Neural progenitor cell (in vitro differentiated cells): ENCODE results near the gene DUSP23. TPM values are rescaled to one million over a fixed set of nuclear protein-coding genes. Genes with fewer than 3 reads are reported as not detected.

ENCODE experiments used
- DNase-seq: peaks from one replicate; pipeline ENCODE4 v3.0.0-alpha.2; 2016; ENCODE audit warnings: low spot score
- H2AFZ ChIP-seq: fragments of 200-600 bp; sonication (generic); replicated peaks from 2 replicates; pipeline ENCODE4 v1.6.1; 2016; ENCODE audit warnings: antibody characterized with exemption
- H3F3A ChIP-seq: fragments of 200-600 bp; sonication (generic); 2 replicates; pipeline ENCODE4 v1.6.1; 2016; ENCODE audit warnings: antibody characterized with exemption, low read depth
- H3K27ac ChIP-seq: fragments of 200-600 bp; sonication (generic); 2 replicates; pipeline ENCODE4 v1.5.1; 2016; ENCODE audit warnings: mild to moderate bottlenecking
- H3K27me3 ChIP-seq: fragments of 200-600 bp; sonication (generic); 2 replicates; pipeline ENCODE4 v1.6.1; 2016; ENCODE audit warnings: mild to moderate bottlenecking, moderate library complexity
- H3K36me3 ChIP-seq: fragments of 200-600 bp; sonication (generic); 2 replicates; pipeline ENCODE4 v1.5.1; 2016
- H3K4me1 ChIP-seq: fragments of 200-600 bp; sonication (generic); 2 replicates; pipeline ENCODE4 v1.6.1; 2016; ENCODE audit warnings: mixed run types
- H3K4me2 ChIP-seq: fragments of 200-600 bp; sonication (generic); 2 replicates; pipeline ENCODE4 v1.6.1; 2016
- H3K4me3 ChIP-seq: fragments of 200-600 bp; sonication (generic); 2 replicates; pipeline ENCODE4 v1.5.1; 2016
- H3K79me2 ChIP-seq: fragments of 200-600 bp; sonication (generic); 2 replicates; pipeline ENCODE4 v1.6.1; 2016; ENCODE audit warnings: low read depth
- H3K9ac ChIP-seq: fragments of 200-600 bp; sonication (generic); 2 replicates; pipeline ENCODE4 v1.6.1; 2016
- H3K9me3 ChIP-seq: fragments of 200-600 bp; sonication (generic); 2 replicates; pipeline ENCODE4 v1.5.1; 2016; ENCODE audit warnings: low read depth
- H4K20me1 ChIP-seq: fragments of 200-600 bp; sonication (generic); 2 replicates; pipeline ENCODE4 v1.6.1; 2016; ENCODE audit warnings: low read depth
- H3K27ac Mint-ChIP-seq: 3 replicates; pipeline ENCODE4 v1.8.0; 2021; ENCODE audit warnings: mixed read lengths
- H3K27me3 Mint-ChIP-seq: 2 replicates; pipeline ENCODE4 v1.8.0; 2022; ENCODE audit warnings: low read depth, mild to moderate bottlenecking, inconsistent platforms, moderate library complexity, mixed read lengths; ENCODE audit not compliant: insufficient read depth
- H3K36me3 Mint-ChIP-seq: 3 replicates; pipeline ENCODE4 v1.8.0; 2021; ENCODE audit warnings: mixed read lengths
- H3K4me1 Mint-ChIP-seq: 3 replicates; pipeline ENCODE4 v1.8.0; 2021; ENCODE audit warnings: mixed read lengths
- H3K4me3 Mint-ChIP-seq: 3 replicates; pipeline ENCODE4 v1.8.0; 2021; ENCODE audit warnings: mild to moderate bottlenecking, moderate library complexity, mixed read lengths
- H3K9me3 Mint-ChIP-seq: 3 replicates; pipeline ENCODE4 v1.8.0; 2020; ENCODE audit warnings: mixed read lengths
- CTCF ChIP-seq: fragments of 200-600 bp; sonication (generic); IDR thresholded peaks from 2 replicates; pipeline ENCODE4 v1.5.1; 2017; ENCODE audit warnings: antibody characterized with exemption, mild to moderate bottlenecking
- EZH2 ChIP-seq: fragments of 200-600 bp; sonication (generic); IDR thresholded peaks from 2 replicates; pipeline ENCODE4 v1.6.1; 2017; ENCODE audit warnings: antibody characterized with exemption, mild to moderate bottlenecking, moderate library complexity
- EZH2phosphoT487 ChIP-seq: fragments of 200-600 bp; sonication (generic); IDR thresholded peaks from 2 replicates; pipeline ENCODE4 v1.6.1; 2017; ENCODE audit warnings: antibody characterized with exemption
- total RNA-seq: library from RNA; depleted of rRNA; stranded (reverse); fragments of >200 nt; gene quantifications from 2 replicates; pipeline ENCODE4 v1.2.3, GENCODE V29; 2015; ENCODE audit warnings: low replicate concordance

Gene DUSP23
- total RNA-seq, 1 donor from 2014 or later, result 3.1 TPM

GRCh38 chr1:159802111-159802510 lies 21.3 kb downstream of the DUSP23 start, which contains the start of gene FCRL6:
Gene FCRL6, plus strand, starts transcription at chr1:159802360. Its CDS starts 65 bp downstream, at chr1:159802425.
- H3K4me2 ChIP-seq, result no peak within 1 kb of the TSS
- no peaks in the 10 kb centered on the region for H3K4me1 Mint-ChIP-seq
- no peaks in the 10 kb centered on the region for H3K9me3 Mint-ChIP-seq

GRCh38 chr1:159803956-159804689 lies 23.4 kb downstream of the DUSP23 start:
- no peak overlapping the region for H3K4me3 Mint-ChIP-seq
- no peaks in the 10 kb centered on the region for H3K4me1 Mint-ChIP-seq
- no peaks in the 10 kb centered on the region for H3K36me3 ChIP-seq
- H3K9ac ChIP-seq, result no peak overlapping the region
- H3K9me3 Mint-ChIP-seq, result no peaks in the 10 kb centered on the region
- no peak overlapping the region for H3K4me2 ChIP-seq
- no peak overlapping the region for H3K4me3 ChIP-seq
- no peak overlapping the region for H3K27ac ChIP-seq
- TF ChIP-seq EZH2phosphoT487 (no peak), CTCF (no peak), EZH2 (no peak)
- no peaks in the 10 kb centered on the region for H3K27me3 Mint-ChIP-seq
- no peaks in the 10 kb centered on the region for H4K20me1 ChIP-seq
- no peak overlapping the region for H3K27ac Mint-ChIP-seq
- no peaks in the 10 kb centered on the region for H3K36me3 Mint-ChIP-seq
- H3K4me1 ChIP-seq, result no peaks in the 10 kb centered on the region
- H3K27me3 ChIP-seq, result no peaks in the 10 kb centered on the region
- no peaks in the 10 kb centered on the region for H3F3A ChIP-seq
- DNase-seq, result no peak
- H3K9me3 ChIP-seq, result no peaks in the 10 kb centered on the region
- no peaks in the 10 kb centered on the region for H3K79me2 ChIP-seq
- H2AFZ ChIP-seq, result no peak overlapping the region

More at GRCh38 chr1:159802111-159802510, 21.3 kb downstream of the DUSP23 start, which contains the start of gene FCRL6:
- no peaks in the 10 kb centered on the region for H3K36me3 ChIP-seq
- H3K79me2 ChIP-seq, result no peaks in the 10 kb centered on the region
- peaks cover 10% of the 10 kb centered on the region for H3K27me3 ChIP-seq
- H3K4me1 ChIP-seq, result no peaks in the 10 kb centered on the region
- no peaks in the 10 kb centered on the region for H3F3A ChIP-seq
- H3K36me3 Mint-ChIP-seq, result no peaks in the 10 kb centered on the region
- H3K4me3 ChIP-seq, result no peak within 1 kb of the TSS
- TF ChIP-seq EZH2, result no peak
- no peak for TF ChIP-seq CTCF
- no peak for TF ChIP-seq EZH2phosphoT487
- H3K27ac ChIP-seq, result no peak within 1 kb of the TSS
- no peak within 1 kb of the TSS for H2AFZ ChIP-seq
- DNase-seq, result no peak
- H4K20me1 ChIP-seq, result no peaks in the 10 kb centered on the region
- no peak within 1 kb of the TSS for H3K4me3 Mint-ChIP-seq
- no peaks in the 10 kb centered on the region for H3K9me3 ChIP-seq
- no peak within 1 kb of the TSS for H3K27ac Mint-ChIP-seq
- peaks cover under 1% of the 10 kb centered on the region for H3K27me3 Mint-ChIP-seq
- no peak within 1 kb of the TSS for H3K9ac ChIP-seq

GRCh38 chr1:159804924-159805323 lies 24.2 kb downstream of the DUSP23 start:
- Mint-ChIP-seq H3K4me1 (no peaks in the 10 kb centered on the region), H3K36me3 (no peaks in the 10 kb centered on the region), H3K9me3 (no peaks in the 10 kb centered on the region), H3K27ac (no peak overlapping the region), H3K4me3 (no peak overlapping the region), H3K27me3 (no peaks in the 10 kb centered on the region)
- Histone ChIP-seq H3K9me3 (no peaks in the 10 kb centered on the region), H3K4me3 (no peak overlapping the region), H3K36me3 (no peaks in the 10 kb centered on the region), H3K9ac (no peak overlapping the region), H3K27me3 (no peaks in the 10 kb centered on the region), H3K27ac (no peak overlapping the region), H3K79me2 (no peaks in the 10 kb centered on the region), H3K4me1 (no peaks in the 10 kb centered on the region), H4K20me1 (no peaks in the 10 kb centered on the region), H2AFZ (no peak overlapping the region), H3F3A (no peaks in the 10 kb centered on the region), H3K4me2 (no peak overlapping the region)
- no peak for TF ChIP-seq EZH2phosphoT487
- no peak for TF ChIP-seq CTCF
- TF ChIP-seq EZH2, result no peak
- no peak for DNase-seq
